IPS DF 19.7 (cell line): ENCODE data around the gene TOMM22.

Experiments used
- DNase-seq: peaks from one replicate; pipeline ENCODE4 v3.0.0-alpha.2; 2013; ENCODE audit warnings: low read depth, low spot score

Gene TOMM22

GRCh38 chr22:38715176-38715764 is 33.5 kb downstream of the TOMM22 start:
- no peak for DNase-seq

- no peak for DNase-seq
Observed at GRCh38 chr22:38715852-38716251, 34.1 kb downstream of the TOMM22 start.

- no peak for DNase-seq
Observed at GRCh38 chr22:38716271-38716670, 34.5 kb downstream of the TOMM22 start.

GRCh38 chr22:38716826-38717225 is 35.1 kb downstream of the TOMM22 start:
- DNase-seq: no peak

GRCh38 chr22:38717244-38717643 is 35.5 kb downstream of the TOMM22 start:
- DNase-seq: no peak

GRCh38 chr22:38718414-38718813 is 36.7 kb downstream of the TOMM22 start:
- DNase-seq: no peak

GRCh38 chr22:38719196-38719595 is 37.4 kb downstream of the TOMM22 start:
- DNase-seq: no peak

GRCh38 chr22:38720350-38720749 is 38.6 kb downstream of the TOMM22 start:
- no peak for DNase-seq

GRCh38 chr22:38721551-38721950 is 39.8 kb downstream of the TOMM22 start:
- DNase-seq: no peak

- DNase-seq: no peak
Observed at GRCh38 chr22:38724176-38724575, 42.4 kb downstream of the TOMM22 start.

- DNase-seq: no peak
Observed at GRCh38 chr22:38724926-38725571, 43.3 kb downstream of the TOMM22 start.

- DNase-seq: no peak
Observed at GRCh38 chr22:38725900-38726655, 44.3 kb downstream of the TOMM22 start.

- no peak for DNase-seq
Observed at GRCh38 chr22:38727123-38727522, 45.4 kb downstream of the TOMM22 start.

- DNase-seq: no peak
Observed at GRCh38 chr22:38727530-38728451, 46.0 kb downstream of the TOMM22 start.

GRCh38 chr22:38728871-38729796 is 47.4 kb downstream of the TOMM22 start:
- DNase-seq: no peak

- DNase-seq: no peak
Observed at GRCh38 chr22:38729946-38730345, 48.2 kb downstream of the TOMM22 start.

GRCh38 chr22:38730411-38730871 is 48.7 kb downstream of the TOMM22 start:
- no peak for DNase-seq

- DNase-seq: no peak
Observed at GRCh38 chr22:38731703-38732161, 50.0 kb downstream of the TOMM22 start.

GRCh38 chr22:38732251-38732815 is 50.6 kb downstream of the TOMM22 start:
- no peak for DNase-seq

GRCh38 chr22:38733329-38733723 is 51.6 kb downstream of the TOMM22 start:
- DNase-seq: no peak
